Activated T-cell treated with anti-CD3 and anti-CD28 coated beads, Interleukin-2, amount 50 U/mL, for 24 hours (primary cell): ENCODE results near the gene UQCC2.

Source experiments
- DNase-seq: peaks from one replicate; pipeline ENCODE4 v3.0.0-alpha.2; 2020
- H3K27ac Mint-ChIP-seq: 2 replicates; pipeline ENCODE4 v1.8.0; 2020; ENCODE audit warnings: mild to moderate bottlenecking, mixed read lengths
- H3K27me3 Mint-ChIP-seq: 2 replicates; pipeline ENCODE4 v1.8.0; 2020; ENCODE audit warnings: mixed read lengths
- H3K36me3 Mint-ChIP-seq: 2 replicates; pipeline ENCODE4 v1.8.0; 2020; ENCODE audit warnings: low read depth, mixed read lengths
- H3K4me1 Mint-ChIP-seq: 2 replicates; pipeline ENCODE4 v1.8.0; 2020; ENCODE audit warnings: low read depth, mixed read lengths
- H3K4me3 Mint-ChIP-seq: 2 replicates; pipeline ENCODE4 v1.8.0; 2020; ENCODE audit warnings: mild to moderate bottlenecking, moderate library complexity, mixed read lengths
- H3K9me3 Mint-ChIP-seq: 2 replicates; pipeline ENCODE4 v1.8.0; 2020; ENCODE audit warnings: mixed read lengths

Gene UQCC2

GRCh38 chr6:33710296-33711121, 991 bp downstream of the UQCC2 start:
- Mint-ChIP-seq H3K4me1 (peaks cover 43% of the 10 kb centered on the region), H3K36me3 (peaks cover 60% of the 10 kb centered on the region), H3K9me3 (no peaks in the 10 kb centered on the region), H3K4me3 (peak overlapping the region; percentile 96), H3K27me3 (no peaks in the 10 kb centered on the region), H3K27ac (peak overlapping the region; percentile 100)
- DNase-seq, result peak; percentile 46

GRCh38 chr6:33709605-33710295, 1.8 kb downstream of the UQCC2 start:
- Mint-ChIP-seq H3K27ac (peak overlapping the region; percentile 100), H3K27me3 (no peaks in the 10 kb centered on the region), H3K36me3 (peaks cover 66% of the 10 kb centered on the region), H3K4me3 (peak overlapping the region; percentile 96), H3K9me3 (no peaks in the 10 kb centered on the region), H3K4me1 (peaks cover 43% of the 10 kb centered on the region)
- DNase-seq, result no peak

- Mint-ChIP-seq H3K4me3 (no peak overlapping the region), H3K27me3 (no peaks in the 10 kb centered on the region), H3K9me3 (no peaks in the 10 kb centered on the region), H3K27ac (peak overlapping the region; percentile 19), H3K4me1 (peaks cover 43% of the 10 kb centered on the region), H3K36me3 (peaks cover 77% of the 10 kb centered on the region)
- no peak for DNase-seq
Observed at GRCh38 chr6:33708516-33709204, 2.8 kb downstream of the UQCC2 start.

DNA sequence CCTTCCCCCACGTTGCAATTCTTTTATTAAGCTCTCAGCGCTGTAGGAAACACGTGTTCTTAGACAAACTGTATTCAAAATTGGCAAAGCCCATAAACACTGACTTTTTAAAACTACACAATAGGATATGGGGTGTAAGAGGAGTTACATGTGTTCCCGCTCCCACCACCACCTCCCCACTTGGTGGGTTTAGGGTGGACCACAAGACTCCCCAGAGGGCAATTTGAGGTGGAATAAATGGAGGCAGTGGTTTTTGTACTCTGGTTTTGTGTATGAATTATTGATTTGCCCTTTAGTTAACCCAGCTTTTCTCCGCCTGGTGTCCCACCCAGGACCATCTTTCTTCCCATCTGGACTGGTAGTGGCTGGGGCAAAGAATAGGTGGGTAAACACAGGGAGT, 3.7 kb downstream of the UQCC2 start:
- no peak overlapping the region for H3K27ac Mint-ChIP-seq

DNA sequence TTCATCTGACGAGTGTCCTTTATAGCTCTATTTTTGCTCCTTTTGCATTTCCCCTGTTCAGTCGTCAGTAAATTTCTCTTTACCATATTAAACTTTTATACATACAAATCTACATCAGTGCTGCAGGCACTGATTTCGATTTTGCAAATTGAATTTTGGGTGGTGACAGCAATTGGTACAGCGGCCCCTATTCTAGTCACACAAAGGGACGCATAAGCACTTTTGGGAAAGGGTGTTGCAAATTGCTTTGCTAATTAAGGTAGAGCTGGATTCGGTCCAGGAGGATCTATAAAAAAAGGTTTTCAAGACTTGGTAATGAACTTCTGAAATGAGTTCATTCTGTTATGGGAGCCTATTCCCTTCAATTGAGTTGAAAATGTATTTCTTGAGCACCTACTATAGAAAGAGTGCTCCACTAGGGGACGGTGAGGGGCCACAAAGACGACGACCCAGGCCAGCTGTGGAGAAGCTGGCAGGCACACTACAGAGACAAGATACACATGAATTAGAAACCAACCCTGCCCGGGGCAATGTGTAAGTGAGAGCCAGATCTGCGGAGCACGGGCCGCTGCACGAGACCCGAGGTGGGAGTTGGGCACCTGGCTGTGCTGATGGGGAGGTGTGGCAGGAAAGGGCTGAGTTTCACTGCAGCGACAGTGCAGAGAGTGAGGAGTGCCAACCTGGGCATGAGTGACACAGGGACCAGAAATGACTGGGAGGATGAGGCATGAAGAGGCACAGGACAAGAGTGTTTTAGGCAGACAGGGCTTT, 5.4 kb downstream of the UQCC2 start:
- Mint-ChIP-seq H3K4me3 (no peak overlapping the region), H3K27ac (peak overlapping the region; percentile 30), H3K27me3 (no peaks in the 10 kb centered on the region), H3K9me3 (no peaks in the 10 kb centered on the region), H3K36me3 (peaks cover 94% of the 10 kb centered on the region), H3K4me1 (peaks cover 36% of the 10 kb centered on the region)
- DNase-seq, result no peak

More for the DNA sequence above, 3.7 kb downstream of the UQCC2 start:
- peaks cover 41% of the 10 kb centered on the region for H3K4me1 Mint-ChIP-seq
- peaks cover 84% of the 10 kb centered on the region for H3K36me3 Mint-ChIP-seq
- H3K9me3 Mint-ChIP-seq, result no peaks in the 10 kb centered on the region
- no peaks in the 10 kb centered on the region for H3K27me3 Mint-ChIP-seq
- H3K4me3 Mint-ChIP-seq, result no peak overlapping the region
- no peak for DNase-seq

GRCh38 chr6:33705268-33705885, 6.1 kb downstream of the UQCC2 start:
- Mint-ChIP-seq H3K9me3 (no peaks in the 10 kb centered on the region), H3K36me3 (peaks cover 93% of the 10 kb centered on the region), H3K4me1 (peaks cover 32% of the 10 kb centered on the region), H3K4me3 (no peak overlapping the region), H3K27me3 (no peaks in the 10 kb centered on the region), H3K27ac (peak overlapping the region; percentile 23)
- DNase-seq, result no peak

GRCh38 chr6:33704215-33705066, 7.1 kb downstream of the UQCC2 start:
- H3K36me3 Mint-ChIP-seq, result peaks cover 93% of the 10 kb centered on the region
- H3K27me3 Mint-ChIP-seq, result no peaks in the 10 kb centered on the region
- H3K4me1 Mint-ChIP-seq, result peaks cover 30% of the 10 kb centered on the region
- no peak overlapping the region for H3K4me3 Mint-ChIP-seq
- H3K9me3 Mint-ChIP-seq, result no peaks in the 10 kb centered on the region
- DNase-seq, result no peak
- H3K27ac Mint-ChIP-seq, result no peak overlapping the region

- DNase-seq, result no peak
- peaks cover 29% of the 10 kb centered on the region for H3K4me1 Mint-ChIP-seq
- H3K36me3 Mint-ChIP-seq, result peaks cover 93% of the 10 kb centered on the region
- H3K27ac Mint-ChIP-seq, result peak overlapping the region; percentile 18
- no peaks in the 10 kb centered on the region for H3K9me3 Mint-ChIP-seq
- no peaks in the 10 kb centered on the region for H3K27me3 Mint-ChIP-seq
- no peak overlapping the region for H3K4me3 Mint-ChIP-seq
Observed at GRCh38 chr6:33702345-33702977, 9.0 kb downstream of the UQCC2 start.

- DNase-seq, result peak; percentile 77
- Mint-ChIP-seq H3K9me3 (no peaks in the 10 kb centered on the region), H3K4me3 (no peak overlapping the region), H3K27me3 (no peaks in the 10 kb centered on the region), H3K36me3 (peaks cover 93% of the 10 kb centered on the region), H3K4me1 (peaks cover 44% of the 10 kb centered on the region), H3K27ac (peak overlapping the region; percentile 62)
Observed at GRCh38 chr6:33700391-33701050, 11.0 kb downstream of the UQCC2 start.

DNA sequence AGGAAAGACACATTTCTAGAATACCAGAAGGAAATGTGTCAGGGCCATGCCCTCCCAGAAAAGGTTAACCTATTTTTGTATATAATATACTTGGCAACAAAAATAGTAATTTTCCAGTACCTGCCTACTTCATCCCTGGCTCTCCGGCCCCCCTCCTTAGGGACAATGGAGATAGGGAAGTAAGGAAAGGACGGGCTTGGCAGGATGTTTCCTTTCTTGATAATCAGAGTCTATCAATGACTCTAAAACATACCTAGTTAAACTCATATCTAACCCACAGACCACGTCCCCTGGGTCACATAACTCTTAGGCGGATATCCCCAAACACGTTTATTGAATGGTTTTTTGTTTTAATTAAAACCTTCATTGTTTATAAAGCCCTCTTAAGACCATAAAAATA, 11.8 kb downstream of the UQCC2 start:
- peaks cover 52% of the 10 kb centered on the region for H3K4me1 Mint-ChIP-seq
- no peak for DNase-seq
- no peaks in the 10 kb centered on the region for H3K9me3 Mint-ChIP-seq
- H3K27ac Mint-ChIP-seq, result peak overlapping the region; percentile 78
- no peak overlapping the region for H3K4me3 Mint-ChIP-seq
- peaks cover 95% of the 10 kb centered on the region for H3K36me3 Mint-ChIP-seq
- no peaks in the 10 kb centered on the region for H3K27me3 Mint-ChIP-seq

DNA sequence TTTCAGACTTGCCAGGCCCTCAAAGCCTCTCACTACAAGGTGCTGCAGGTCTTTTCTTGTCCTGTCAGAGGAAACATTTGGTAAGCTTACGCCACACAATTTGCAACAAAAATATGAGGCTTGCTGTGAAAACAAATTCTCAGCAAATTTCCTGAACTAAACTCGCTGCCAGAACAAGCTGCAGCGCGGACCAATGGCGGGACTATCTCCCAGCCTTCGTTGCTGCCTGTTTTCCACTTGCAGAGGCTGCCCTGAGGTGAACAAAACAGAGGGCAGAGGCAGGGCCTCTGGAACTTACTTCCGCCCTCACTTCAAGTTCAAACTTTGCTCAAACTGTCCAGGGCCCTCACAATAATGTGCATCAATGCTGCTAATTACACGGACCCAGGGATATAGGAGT, 12.4 kb downstream of the UQCC2 start:
- no peak overlapping the region for H3K4me3 Mint-ChIP-seq
- H3K9me3 Mint-ChIP-seq, result no peaks in the 10 kb centered on the region
- H3K27me3 Mint-ChIP-seq, result no peaks in the 10 kb centered on the region
- H3K36me3 Mint-ChIP-seq, result peaks cover 95% of the 10 kb centered on the region
- peak overlapping the region; percentile 78 for H3K27ac Mint-ChIP-seq
- DNase-seq, result no peak
- peaks cover 58% of the 10 kb centered on the region for H3K4me1 Mint-ChIP-seq

DNA sequence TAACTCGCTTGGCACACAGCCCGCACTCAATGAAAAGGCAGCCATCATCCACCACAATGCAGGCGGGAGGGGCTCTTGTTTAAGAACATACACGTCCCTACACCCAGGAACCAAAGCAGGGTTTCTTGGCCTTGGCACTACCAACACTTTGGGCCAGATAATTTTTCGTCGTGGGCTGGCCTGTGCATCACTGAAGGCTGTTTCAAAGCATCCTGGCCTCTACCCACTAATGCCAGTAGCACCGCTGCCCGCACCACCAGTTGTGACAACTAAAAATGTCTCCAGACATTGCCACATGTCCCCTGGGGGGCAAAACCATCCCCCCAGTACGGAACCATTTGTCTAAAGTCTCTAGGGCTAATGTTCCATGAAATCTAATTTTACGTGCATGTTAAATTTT, 13.0 kb downstream of the UQCC2 start:
- peaks cover 95% of the 10 kb centered on the region for H3K36me3 Mint-ChIP-seq
- peak overlapping the region; percentile 78 for H3K27ac Mint-ChIP-seq
- no peak for DNase-seq

More for the DNA sequence above, 13.0 kb downstream of the UQCC2 start:
- Mint-ChIP-seq H3K4me1 (peaks cover 64% of the 10 kb centered on the region), H3K4me3 (no peak overlapping the region), H3K9me3 (no peaks in the 10 kb centered on the region), H3K27me3 (no peaks in the 10 kb centered on the region)
